Loucy (cell line): Measurements from ENCODE around the gene MBNL1.
A peak's percentile ranks its signal among the peaks of the same experiment; 100 is the strongest.

ENCODE experiments used
- H2AFZ ChIP-seq: fragments of 200-600 bp; sonication (generic); 2 replicates; pipeline ENCODE4 v1.6.0; 2016; ENCODE audit warnings: antibody characterized with exemption, mild to moderate bottlenecking, low read length, moderate library complexity
- H3F3A ChIP-seq: fragments of 200-600 bp; 2 replicates; pipeline ENCODE4 v1.6.0; 2016; ENCODE audit warnings: antibody characterized with exemption, low read depth, mild to moderate bottlenecking
- H3K27me3 ChIP-seq: fragments of 200-600 bp; sonication (generic); 2 replicates; pipeline ENCODE4 v1.6.1; 2014; ENCODE audit warnings: low read length, mild to moderate bottlenecking; ENCODE audit not compliant: insufficient read depth, poor library complexity, severe bottlenecking
- H3K36me3 ChIP-seq: fragments of 200-600 bp; sonication (generic); 2 replicates; pipeline ENCODE4 v1.6.1; 2016; ENCODE audit warnings: low read length; ENCODE audit not compliant: insufficient read depth
- H3K4me1 ChIP-seq: fragments of 200-600 bp; sonication (generic); 2 replicates; pipeline ENCODE4 v1.5.1; 2014; ENCODE audit warnings: low read length, mild to moderate bottlenecking; ENCODE audit not compliant: insufficient read depth, poor library complexity, severe bottlenecking
- H3K4me2 ChIP-seq: fragments of 200-600 bp; sonication (generic); 2 replicates; pipeline ENCODE4 v1.6.0; 2014; ENCODE audit warnings: antibody characterized with exemption, low read length, low read depth, mild to moderate bottlenecking; ENCODE audit not compliant: poor library complexity, severe bottlenecking
- H3K4me3 ChIP-seq: fragments of 200-600 bp; sonication (generic); 2 replicates; pipeline ENCODE4 v1.5.1; 2014; ENCODE audit warnings: low read length, mild to moderate bottlenecking, mixed read lengths; ENCODE audit not compliant: poor library complexity, severe bottlenecking
- H3K79me2 ChIP-seq: fragments of 200-600 bp; sonication (generic); 2 replicates; pipeline ENCODE4 v1.6.1; 2014; ENCODE audit warnings: low read length; ENCODE audit not compliant: insufficient read depth
- H3K9ac ChIP-seq: fragments of 200-600 bp; sonication (generic); 2 replicates; pipeline ENCODE4 v1.6.0; 2014; ENCODE audit warnings: mild to moderate bottlenecking, low read depth, low read length, moderate library complexity; ENCODE audit not compliant: poor library complexity, severe bottlenecking
- H3K9me2 ChIP-seq: fragments of 200-600 bp; sonication (generic); replicated peaks from 2 replicates; pipeline ENCODE4 v1.6.1; 2016; ENCODE audit warnings: low read depth, low read length, mixed read lengths
- H3K9me3 ChIP-seq: fragments of 200-600 bp; sonication (generic); 2 replicates; pipeline ENCODE4 v1.6.1; 2014; ENCODE audit warnings: mild to moderate bottlenecking, antibody characterized with exemption, low read length, low read depth; ENCODE audit not compliant: insufficient read depth
- H4K20me1 ChIP-seq: fragments of 200-600 bp; sonication (generic); 2 replicates; pipeline ENCODE4 v1.6.0; 2014; ENCODE audit warnings: antibody characterized with exemption, low read length, mild to moderate bottlenecking; ENCODE audit not compliant: insufficient read depth, poor library complexity, severe bottlenecking
- CTCF ChIP-seq: fragments of 200-600 bp; sonication (generic); conservative IDR thresholded peaks from 2 replicates; pipeline ENCODE4 v1.5.1; 2014; ENCODE audit warnings: mild to moderate bottlenecking, antibody characterized with exemption, low read length
- EZH2phosphoT487 ChIP-seq: fragments of 200-600 bp; IDR thresholded peaks from 2 replicates; pipeline ENCODE4 v1.6.1; 2018; ENCODE audit warnings: antibody characterized with exemption, mild to moderate bottlenecking, moderate library complexity, borderline replicate concordance

Gene MBNL1

GRCh38 chr3:152496286-152496685, 227.6 kb downstream of the MBNL1 start:
- no peaks in the 10 kb centered on the region for H3K9me2 ChIP-seq
- no peaks in the 10 kb centered on the region for H3K9me3 ChIP-seq
- no peak overlapping the region for H3K9ac ChIP-seq
- no peaks in the 10 kb centered on the region for H3K36me3 ChIP-seq
- peaks cover 4% of the 10 kb centered on the region for H3K4me1 ChIP-seq
- no peak overlapping the region for H3K4me2 ChIP-seq
- no peaks in the 10 kb centered on the region for H3K79me2 ChIP-seq
- H3K27me3 ChIP-seq, result no peaks in the 10 kb centered on the region
- H2AFZ ChIP-seq, result 0 out of 2 replicates have a peak overlapping the region, but pooled peaks have one; percentile 63
- H3K4me3 ChIP-seq, result no peak overlapping the region
- no peaks in the 10 kb centered on the region for H4K20me1 ChIP-seq
- no peaks in the 10 kb centered on the region for H3F3A ChIP-seq
- no peak for TF ChIP-seq CTCF
- no peak for TF ChIP-seq EZH2phosphoT487

GRCh38 chr3:152496716-152497115, 228.0 kb downstream of the MBNL1 start:
- no peaks in the 10 kb centered on the region for H3K36me3 ChIP-seq
- no peaks in the 10 kb centered on the region for H3K9me3 ChIP-seq
- no peak overlapping the region for H3K4me2 ChIP-seq
- peaks cover 4% of the 10 kb centered on the region for H3K4me1 ChIP-seq
- no peaks in the 10 kb centered on the region for H3K79me2 ChIP-seq
- H3F3A ChIP-seq, result no peaks in the 10 kb centered on the region
- H3K27me3 ChIP-seq, result no peaks in the 10 kb centered on the region
- H2AFZ ChIP-seq, result 0 out of 2 replicates have a peak overlapping the region, but pooled peaks have one; percentile 63
- H3K9ac ChIP-seq, result no peak overlapping the region
- TF ChIP-seq CTCF, result no peak
- TF ChIP-seq EZH2phosphoT487, result no peak
- no peak overlapping the region for H3K4me3 ChIP-seq
- no peaks in the 10 kb centered on the region for H3K9me2 ChIP-seq
- H4K20me1 ChIP-seq, result no peaks in the 10 kb centered on the region

GRCh38 chr3:152497457-152497856, 228.7 kb downstream of the MBNL1 start:
- no peak overlapping the region for H3K4me2 ChIP-seq
- no peak overlapping the region for H3K9ac ChIP-seq
- H3K4me3 ChIP-seq, result no peak overlapping the region

More at GRCh38 chr3:152497457-152497856, 228.7 kb downstream of the MBNL1 start:
- Histone ChIP-seq H3K27me3 (no peaks in the 10 kb centered on the region), H3K4me1 (peaks cover 4% of the 10 kb centered on the region), H2AFZ (no peak overlapping the region), H3K36me3 (no peaks in the 10 kb centered on the region), H3F3A (no peaks in the 10 kb centered on the region), H3K9me3 (no peaks in the 10 kb centered on the region), H3K9me2 (no peaks in the 10 kb centered on the region), H4K20me1 (no peaks in the 10 kb centered on the region), H3K79me2 (no peaks in the 10 kb centered on the region)
- TF ChIP-seq CTCF, result no peak
- TF ChIP-seq EZH2phosphoT487, result no peak
